OCI-LY1 (cell line): ENCODE measurements around the gene RIPOR2.

ENCODE experiments used
- CTCF ChIP-seq: fragments of 200-600 bp; sonication (generic), shearing (Covaris generic); IDR thresholded peaks from 2 replicates; pipeline ENCODE4 v1.5.1; 2017; ENCODE audit warnings: mild to moderate bottlenecking, antibody characterized with exemption, low read length, moderate library complexity, mixed read lengths
- EZH2 ChIP-seq: fragments of 200-600 bp; sonication (generic), shearing (Covaris generic); IDR thresholded peaks from 2 replicates; pipeline ENCODE4 v1.8.0; 2017; ENCODE audit warnings: borderline replicate concordance, mixed run types, mild to moderate bottlenecking, antibody characterized with exemption, low read length, moderate library complexity, mixed read lengths

GRCh38 chr6:24966381-24966780, 30.6 kb upstream of the RIPOR2 start:
- TF ChIP-seq CTCF: no peak
- no peak for TF ChIP-seq EZH2
